GM10266 (cell line): Measurements from ENCODE around the gene CCDC15.

Source experiments
- DNase-seq: peaks from one replicate; pipeline ENCODE4 v3.0.0; 2012; ENCODE audit errors: extremely low spot score
- CTCF ChIP-seq: IDR thresholded peaks from 2 replicates; pipeline ENCODE4 v1.5.1; 2012; ENCODE audit warnings: mild to moderate bottlenecking, low read depth; ENCODE audit not compliant: control insufficient read depth, insufficient read depth; ENCODE audit errors: missing control alignments

Gene CCDC15

GRCh38 chr11:124942466-124943253 is 11.3 kb upstream of the CCDC15 start:
- no peak for TF ChIP-seq CTCF
- no peak for DNase-seq

- no peak for DNase-seq
- no peak for TF ChIP-seq CTCF
Measured at GRCh38 chr11:124943254-124943616, 10.8 kb upstream of the CCDC15 start.

- DNase-seq: no peak
- no peak for TF ChIP-seq CTCF
Measured at GRCh38 chr11:124943741-124944140, 10.3 kb upstream of the CCDC15 start.

- TF ChIP-seq CTCF: no peak
- no peak for DNase-seq
Measured at GRCh38 chr11:124944565-124944964, 9.4 kb upstream of the CCDC15 start.

GRCh38 chr11:124945826-124946225 is 8.2 kb upstream of the CCDC15 start:
- DNase-seq: no peak

GRCh38 chr11:124946735-124947141 is 7.3 kb upstream of the CCDC15 start:
- TF ChIP-seq CTCF: no peak
- DNase-seq: no peak

More at GRCh38 chr11:124945826-124946225, 8.2 kb upstream of the CCDC15 start:
- no peak for TF ChIP-seq CTCF

GRCh38 chr11:124950601-124951330 is 3.2 kb upstream of the CCDC15 start:
- no peak for TF ChIP-seq CTCF
- no peak for DNase-seq
